Femur (tissue), 1 donor: ENCODE results near the gene CACNA1D.

Experiments
- DNase-seq: peaks from one replicate; pipeline ENCODE4 v3.0.0-alpha.2; 2017

The CACNA1D gene

GRCh38 chr3:53812434-53812833 lies 318.0 kb downstream of the CACNA1D start:
- no peak for DNase-seq

GRCh38 chr3:53813229-53813628 lies 318.8 kb downstream of the CACNA1D start:
- no peak for DNase-seq

DNA sequence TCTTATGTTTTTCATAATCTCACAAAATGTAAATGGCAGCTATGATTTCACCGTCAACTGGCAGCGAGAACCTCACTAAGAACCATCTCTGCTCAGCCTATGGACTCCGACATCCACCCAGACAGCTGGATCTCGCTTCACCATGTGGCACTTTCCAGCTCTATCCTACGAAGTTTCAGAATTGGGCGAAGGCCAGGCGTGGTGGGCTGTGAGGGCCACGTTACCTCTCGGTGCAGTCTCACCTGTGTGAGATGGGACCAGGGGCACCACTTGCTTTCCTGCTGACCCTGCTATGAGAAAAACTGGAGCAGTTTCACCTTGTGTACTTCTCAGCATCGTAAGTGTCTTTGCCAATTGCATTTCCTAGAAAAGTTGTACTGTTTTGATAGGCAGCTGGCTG lies 319.5 kb downstream of the CACNA1D start:
- no peak for DNase-seq

- no peak for DNase-seq
Measured at GRCh38 chr3:53815067-53815466, 320.7 kb downstream of the CACNA1D start.

GRCh38 chr3:53815651-53816050 lies 321.2 kb downstream of the CACNA1D start:
- DNase-seq, result no peak

DNA sequence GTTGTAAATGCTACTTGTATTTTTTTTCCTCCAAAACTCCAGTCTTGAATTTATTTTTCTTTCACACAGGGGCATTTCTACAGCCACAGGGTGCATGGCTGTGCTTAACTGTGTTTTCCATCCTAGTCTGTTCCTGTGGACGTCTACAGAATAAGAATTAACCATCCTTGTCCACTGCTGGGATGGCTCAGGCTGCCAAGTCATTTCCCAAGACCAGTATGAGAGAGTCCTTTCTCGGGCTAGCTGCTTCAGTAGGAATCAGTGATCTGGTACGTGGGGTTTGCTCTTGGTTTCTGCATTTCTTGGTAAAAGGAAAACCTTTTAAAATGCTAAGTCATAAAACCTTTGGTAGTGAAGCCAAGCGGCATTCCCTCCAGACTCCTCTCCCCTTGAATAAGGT lies 322.0 kb downstream of the CACNA1D start:
- DNase-seq, result no peak

DNA sequence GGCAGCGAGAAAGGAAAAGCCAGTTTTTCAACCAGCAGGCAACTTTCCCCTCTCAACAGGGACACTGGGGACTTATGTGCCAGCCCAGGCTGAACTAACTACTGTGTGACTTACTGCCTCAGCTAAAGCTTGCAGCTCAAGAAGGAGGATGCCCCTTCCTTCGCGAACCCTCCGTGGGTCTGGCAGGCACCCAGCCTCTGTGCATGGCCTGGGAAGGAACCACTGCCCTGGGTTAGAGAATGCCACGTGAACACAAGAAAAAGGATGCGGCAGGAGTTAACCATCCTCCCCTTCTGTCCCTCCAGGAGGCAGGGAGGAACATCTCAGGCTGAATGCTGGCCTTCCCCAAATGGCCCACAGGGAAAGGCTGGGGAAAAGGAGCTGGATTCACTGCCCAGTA lies 322.8 kb downstream of the CACNA1D start:
- no peak for DNase-seq

GRCh38 chr3:53817809-53818208 lies 323.4 kb downstream of the CACNA1D start:
- peak; percentile 10 for DNase-seq

DNA sequence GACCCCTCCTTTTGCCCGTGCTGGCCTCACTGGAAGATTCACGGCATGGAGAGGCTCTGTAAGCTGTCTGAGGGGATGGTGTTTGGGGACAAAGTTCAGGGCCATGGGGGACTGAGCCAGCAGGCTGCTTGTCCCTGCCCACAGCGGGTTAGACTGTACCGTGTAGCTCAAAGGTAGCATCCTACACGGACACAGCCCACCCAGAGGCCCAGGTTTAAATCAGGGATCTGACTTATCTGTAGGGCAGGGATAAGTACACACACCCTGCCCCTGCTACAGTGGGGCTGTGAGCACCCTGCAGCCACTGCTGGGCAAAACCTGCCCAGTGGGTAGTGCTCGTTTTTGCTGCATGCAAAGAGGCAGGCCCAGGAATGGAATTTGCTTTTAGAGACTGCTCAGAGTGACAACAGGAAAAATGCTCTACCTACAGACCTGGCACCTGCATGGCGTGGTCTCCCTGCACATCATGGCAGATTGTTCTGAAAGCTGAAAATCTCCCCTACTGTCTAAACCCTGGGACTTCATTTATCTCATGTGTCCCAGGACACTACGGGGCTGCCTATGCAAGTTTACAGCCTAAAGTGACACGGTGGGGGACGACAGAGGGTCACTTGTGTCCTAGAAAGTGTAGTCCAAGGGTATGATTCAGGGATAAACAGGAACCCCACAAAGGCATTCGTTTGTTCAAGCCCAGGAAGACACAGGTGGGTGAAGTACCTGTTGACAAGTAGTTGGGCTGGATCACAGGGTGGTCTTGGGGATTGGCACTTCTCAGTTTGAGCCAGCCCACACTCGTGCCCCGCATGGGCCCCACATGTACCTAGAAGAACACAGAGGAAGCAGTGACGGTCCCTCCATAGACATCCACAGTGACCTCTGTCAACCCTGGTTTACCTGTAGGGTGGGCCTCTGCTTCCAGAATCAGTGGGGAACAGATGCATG lies 324.1 kb downstream of the CACNA1D start:
- DNase-seq, result peak; percentile 8

- peak; percentile 10 for DNase-seq
Measured at GRCh38 chr3:53819163-53819868, 324.9 kb downstream of the CACNA1D start.

DNA sequence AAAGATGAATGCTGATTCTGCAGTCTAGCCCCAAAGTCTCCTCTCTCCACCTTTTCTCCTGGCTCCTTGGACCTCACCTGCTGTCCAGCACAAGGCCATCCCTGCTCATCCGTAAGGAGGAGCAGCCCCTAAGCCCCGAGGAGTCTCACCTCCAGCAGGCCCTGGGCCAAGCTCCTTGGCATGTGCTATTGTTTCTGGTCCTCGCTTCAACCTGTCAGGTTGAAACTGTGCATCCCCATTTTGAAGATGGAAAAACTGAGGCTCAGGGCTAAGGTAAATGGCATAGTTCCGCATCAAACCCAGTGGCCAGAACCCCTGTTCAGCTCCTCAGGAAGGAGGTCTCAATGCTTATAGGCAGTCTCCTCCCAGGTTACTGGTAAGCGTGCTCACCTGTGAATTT lies 325.7 kb downstream of the CACNA1D start:
- DNase-seq, result peak; percentile 3

DNA sequence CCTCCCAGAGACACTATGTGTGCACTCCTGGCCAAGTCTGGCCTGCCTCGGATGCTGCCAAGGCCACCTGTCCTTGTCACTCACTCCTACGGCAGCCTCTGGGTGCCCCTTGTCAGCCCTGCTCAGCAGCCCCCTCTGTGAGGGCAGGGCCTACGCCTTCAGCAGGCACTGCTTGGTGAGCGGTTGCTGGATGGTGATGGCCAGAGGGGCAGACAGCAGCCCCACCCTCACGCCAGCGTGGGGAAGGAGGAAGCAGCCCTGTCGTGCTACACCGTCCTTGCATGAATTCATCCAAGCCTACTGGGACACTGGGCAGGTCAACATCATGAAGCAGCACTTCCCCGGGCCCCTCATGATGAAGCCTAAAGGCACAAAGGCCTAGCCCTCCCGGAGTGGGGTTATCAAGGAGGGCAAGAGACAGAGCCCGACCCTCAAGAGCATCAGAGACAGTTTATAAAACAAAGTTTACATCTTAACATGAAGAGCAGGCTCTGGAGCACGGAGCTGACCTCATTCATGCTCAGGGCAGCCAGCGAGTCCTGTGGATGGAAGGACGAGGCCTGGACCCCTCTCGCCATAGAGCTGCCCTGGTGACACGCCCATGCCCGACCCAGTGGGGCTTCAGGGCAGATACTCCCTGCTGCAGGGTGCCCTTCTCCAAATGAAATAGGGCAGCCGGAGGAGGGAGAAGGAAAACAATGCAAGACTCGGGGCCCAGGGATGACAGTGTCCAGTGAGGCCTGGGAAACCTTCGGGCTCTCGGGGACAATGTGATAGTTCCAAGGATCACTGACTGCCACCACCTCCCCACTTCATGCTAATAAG lies 326.6 kb downstream of the CACNA1D start:
- peak; percentile 71 for DNase-seq

- peak; percentile 20 for DNase-seq
Measured at GRCh38 chr3:53821631-53822121, 327.3 kb downstream of the CACNA1D start.

GRCh38 chr3:53822331-53822741 lies 327.9 kb downstream of the CACNA1D start:
- peak; percentile 11 for DNase-seq

- DNase-seq, result peak; percentile 7
Measured at GRCh38 chr3:53823026-53823955, 328.9 kb downstream of the CACNA1D start.

DNA sequence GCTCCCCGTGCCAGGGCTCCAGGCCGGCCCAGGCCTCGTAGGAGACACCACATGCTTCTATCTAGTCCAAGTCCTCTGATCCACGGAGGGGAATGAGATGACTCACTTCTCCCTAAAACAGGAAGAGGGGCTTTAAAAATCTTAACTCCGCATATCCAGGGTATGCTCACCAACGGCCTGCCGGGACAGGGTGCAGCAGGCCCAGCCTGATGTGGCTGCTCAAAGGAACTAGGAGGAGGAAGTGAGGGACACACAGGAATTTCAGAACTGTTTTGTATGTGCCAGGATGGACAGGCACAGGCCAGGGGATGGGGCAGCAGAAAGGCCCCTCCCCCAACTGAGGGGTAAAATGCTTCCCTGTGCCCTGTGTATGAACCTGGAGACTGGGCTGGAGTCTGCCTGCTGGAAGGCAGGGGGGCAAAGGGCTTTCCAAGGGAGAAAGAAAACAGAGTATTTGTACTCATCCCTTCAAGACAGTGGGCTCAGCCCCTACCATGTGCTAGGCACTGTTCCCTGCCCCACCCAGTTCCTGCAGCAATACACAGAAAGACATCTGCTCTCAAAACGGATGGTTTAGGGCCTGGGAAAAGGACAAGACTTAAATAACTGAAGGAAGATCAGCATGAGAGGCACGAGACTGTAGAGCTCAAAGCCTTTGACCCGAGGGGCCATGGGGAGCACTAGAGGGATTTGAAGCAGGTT lies 329.7 kb downstream of the CACNA1D start:
- DNase-seq, result peak; percentile 11

DNA sequence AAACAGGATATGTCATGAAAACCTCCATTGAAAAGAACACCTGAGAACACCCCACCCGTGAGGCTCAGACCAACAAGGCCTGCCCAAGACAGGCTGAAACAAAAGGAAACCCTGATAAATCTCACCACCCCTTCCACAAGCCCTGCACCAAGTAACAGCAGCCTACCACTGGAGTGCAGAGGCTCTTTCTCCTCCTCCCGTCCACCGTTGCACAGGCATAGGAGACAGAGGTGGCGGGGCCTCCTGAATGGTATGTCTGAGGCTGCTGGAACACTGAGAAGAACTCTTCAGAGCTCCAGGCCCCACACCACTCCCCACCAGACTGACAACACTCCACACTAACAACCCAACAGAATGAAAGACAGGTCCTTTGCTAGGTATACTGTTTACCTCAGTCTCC lies 330.4 kb downstream of the CACNA1D start:
- no peak for DNase-seq

DNA sequence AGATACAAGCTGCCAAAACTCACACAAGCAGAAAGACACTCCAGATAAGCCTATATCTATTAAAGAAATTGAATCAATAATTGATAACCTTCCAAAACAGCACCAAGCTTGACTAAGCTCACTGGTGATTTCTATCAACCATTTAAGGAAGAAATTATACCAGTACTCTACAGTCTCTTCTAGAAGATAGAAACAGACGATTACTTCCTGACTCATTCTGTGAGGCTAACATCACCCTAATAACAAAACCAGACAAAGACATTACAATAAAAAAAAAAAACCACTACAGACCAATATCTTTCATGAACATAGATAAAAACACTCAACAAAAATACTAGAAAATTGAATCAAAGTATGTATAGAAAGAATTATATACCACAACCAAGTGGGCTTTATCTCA lies 331.6 kb downstream of the CACNA1D start:
- DNase-seq, result no peak

DNA sequence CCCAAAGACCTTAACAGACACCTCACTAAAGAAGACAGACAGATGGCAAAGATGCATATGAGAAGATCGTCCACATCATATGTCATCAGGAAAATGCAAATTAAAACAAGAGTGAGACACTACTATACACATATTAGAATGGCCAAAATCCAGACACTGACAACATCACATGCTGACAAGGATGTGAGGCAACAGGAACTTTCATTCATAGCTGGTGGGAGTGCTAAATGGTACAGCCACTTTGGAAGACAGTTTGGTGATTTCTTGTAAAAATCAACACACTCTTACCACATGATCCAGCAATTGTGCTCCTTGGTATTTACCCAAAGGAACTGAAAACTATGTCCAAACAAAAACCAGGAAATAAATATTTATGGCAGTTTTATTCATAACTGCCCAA lies 334.2 kb downstream of the CACNA1D start:
- no peak for DNase-seq

DNA sequence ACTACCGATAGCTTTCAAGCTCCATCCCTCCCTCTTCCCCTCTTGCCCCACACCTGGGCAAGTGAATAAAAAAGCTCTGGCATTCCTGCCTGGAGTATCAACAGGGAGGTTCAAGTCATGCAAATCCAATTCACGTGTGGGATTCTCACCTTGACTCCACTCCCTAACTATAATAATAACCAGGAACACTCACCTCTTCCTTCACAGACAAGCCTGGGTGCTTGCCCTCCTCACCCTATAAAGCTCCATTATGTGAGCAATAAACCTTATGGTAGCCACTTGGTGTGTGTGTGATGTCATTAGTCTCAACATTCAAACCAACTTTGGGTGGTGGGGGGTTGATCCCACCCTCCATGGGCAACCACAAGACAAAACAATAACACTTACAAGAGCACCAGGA lies 335.2 kb downstream of the CACNA1D start:
- DNase-seq, result no peak

GRCh38 chr3:53830944-53831343 lies 336.5 kb downstream of the CACNA1D start:
- DNase-seq, result no peak
